ENCODE results near the gene FNIP1. TPM values are rescaled to one million over a fixed set of nuclear protein-coding genes. Genes with fewer than 3 reads are reported as not detected.

FNIP1 gene
- total and polyA plus RNA-seq, 2 of the 8 experiments (the other 6 are each of a cell fraction or from before 2014, with no cell fraction given): 3.5 to 17.3 TPM

DNA sequence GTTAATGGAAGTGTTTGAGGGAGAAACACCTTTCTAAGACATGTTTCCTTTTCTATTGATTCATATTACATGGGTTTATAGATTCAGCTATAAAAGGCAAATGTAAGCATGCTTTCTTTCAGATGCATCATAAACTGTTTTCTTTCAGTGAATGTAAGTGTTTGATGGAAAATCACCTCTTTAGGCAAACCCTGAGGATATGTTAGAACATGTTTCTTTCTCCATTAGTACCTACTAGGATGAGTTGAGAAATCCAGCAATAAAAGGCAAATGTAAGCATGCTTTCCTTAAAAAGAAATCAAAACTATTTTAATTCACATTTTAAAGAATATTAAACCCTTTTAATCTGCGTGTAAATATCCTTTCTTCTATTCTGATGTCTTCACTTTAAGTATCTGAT lies 31.6 kb downstream of the FNIP1 start (continued):
- no peak for TF ChIP-seq SIN3A (conservative IDR thresholded peaks at IDR 0.05 in 1 of 2, IDR thresholded peaks at IDR 0.05 in 1 of 2; ENCODE audit: low read depth in 1 of 2, low read length in 2 of 2)
- TF ChIP-seq SP1 (IDR thresholded peaks at IDR 0.05; ENCODE audit: low read depth, low read length): no peak
- no peak for TF ChIP-seq CBX8 (IDR thresholded peaks at IDR 0.05; ENCODE audit: borderline replicate concordance, low read depth, low read length)
- no peak for TF ChIP-seq KDM5A (IDR thresholded peaks at IDR 0.05; ENCODE audit: low read length)
- no peak for TF ChIP-seq TAF1 (IDR thresholded peaks at IDR 0.05; ENCODE audit: low read depth, low read length)
- no peak for TF ChIP-seq CBX5 (IDR thresholded peaks at IDR 0.05; ENCODE audit: low read depth, low read length)
- no peak for TF ChIP-seq CTBP2 (IDR thresholded peaks at IDR 0.05; ENCODE audit: borderline replicate concordance, insufficient read depth, insufficient read length, low read length)
- no peak for TF ChIP-seq BRCA1 (IDR thresholded peaks at IDR 0.05; ENCODE audit: low read depth, low read length)
- no peak for TF ChIP-seq CEBPB (IDR thresholded peaks at IDR 0.05; ENCODE audit: low read depth, low read length)
- no peak for TF ChIP-seq SIX5 (IDR thresholded peaks at IDR 0.05; ENCODE audit: low read depth, low read length)
